ENCODE data around the gene PTPRCAP. TPM values are rescaled to one million over a fixed set of nuclear protein-coding genes. Genes with fewer than 3 reads are reported as not detected.

The PTPRCAP gene
- total RNA-seq, 1 donor from 2014 or later = 2.3 TPM

DNA sequence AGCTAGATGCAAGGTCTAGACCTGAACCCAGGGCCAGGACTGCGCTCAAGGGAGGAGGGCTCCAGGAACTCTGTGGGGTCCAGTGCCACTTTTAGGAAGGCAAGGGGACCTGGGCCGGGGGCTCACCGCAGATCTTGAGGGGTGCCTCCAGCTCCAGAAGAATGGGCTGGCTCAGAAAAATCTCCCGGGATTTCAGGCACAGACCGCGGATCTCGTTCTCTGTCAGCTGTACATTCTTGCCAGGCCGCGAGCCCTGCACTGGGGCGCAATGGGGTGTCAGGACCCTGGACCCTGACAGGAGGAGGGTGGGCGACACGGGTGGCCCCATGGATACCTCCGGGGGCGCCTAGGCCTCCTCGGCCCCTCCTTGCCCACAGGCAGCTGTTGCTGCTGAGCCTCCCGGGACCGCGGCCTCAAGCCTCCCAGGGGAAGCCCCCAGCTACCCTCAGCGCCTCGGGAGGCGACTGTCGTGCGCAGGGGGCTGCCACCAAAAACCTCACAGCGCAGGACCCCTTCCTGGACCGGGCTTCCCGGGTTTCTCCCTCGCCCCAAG is 36.5 kb downstream of the PTPRCAP start:
- Mint-ChIP-seq H3K9me3 (ENCODE audit: low read depth) (no peaks in the 10 kb centered on the region), H3K27ac (no peak overlapping the region), H3K4me3 (ENCODE audit: low read depth) (peak overlapping the region; percentile 76), H3K36me3 (ENCODE audit: insufficient read depth) (peaks cover 5% of the 10 kb centered on the region), H3K27me3 (no peaks in the 10 kb centered on the region), H3K4me1 (ENCODE audit: low read depth) (peaks cover 6% of the 10 kb centered on the region)
- no peak for DNase-seq (ENCODE audit: low spot score, unreplicated experiment)
- TF ChIP-seq, protein P1, sequence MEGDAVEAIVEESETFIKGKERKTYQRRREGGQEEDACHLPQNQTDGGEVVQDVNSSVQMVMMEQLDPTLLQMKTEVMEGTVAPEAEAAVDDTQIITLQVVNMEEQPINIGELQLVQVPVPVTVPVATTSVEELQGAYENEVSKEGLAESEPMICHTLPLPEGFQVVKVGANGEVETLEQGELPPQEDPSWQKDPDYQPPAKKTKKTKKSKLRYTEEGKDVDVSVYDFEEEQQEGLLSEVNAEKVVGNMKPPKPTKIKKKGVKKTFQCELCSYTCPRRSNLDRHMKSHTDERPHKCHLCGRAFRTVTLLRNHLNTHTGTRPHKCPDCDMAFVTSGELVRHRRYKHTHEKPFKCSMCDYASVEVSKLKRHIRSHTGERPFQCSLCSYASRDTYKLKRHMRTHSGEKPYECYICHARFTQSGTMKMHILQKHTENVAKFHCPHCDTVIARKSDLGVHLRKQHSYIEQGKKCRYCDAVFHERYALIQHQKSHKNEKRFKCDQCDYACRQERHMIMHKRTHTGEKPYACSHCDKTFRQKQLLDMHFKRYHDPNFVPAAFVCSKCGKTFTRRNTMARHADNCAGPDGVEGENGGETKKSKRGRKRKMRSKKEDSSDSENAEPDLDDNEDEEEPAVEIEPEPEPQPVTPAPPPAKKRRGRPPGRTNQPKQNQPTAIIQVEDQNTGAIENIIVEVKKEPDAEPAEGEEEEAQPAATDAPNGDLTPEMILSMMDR (IDR thresholded peaks at IDR 0.05; ENCODE audit: unreplicated experiment) = no peak

DNA sequence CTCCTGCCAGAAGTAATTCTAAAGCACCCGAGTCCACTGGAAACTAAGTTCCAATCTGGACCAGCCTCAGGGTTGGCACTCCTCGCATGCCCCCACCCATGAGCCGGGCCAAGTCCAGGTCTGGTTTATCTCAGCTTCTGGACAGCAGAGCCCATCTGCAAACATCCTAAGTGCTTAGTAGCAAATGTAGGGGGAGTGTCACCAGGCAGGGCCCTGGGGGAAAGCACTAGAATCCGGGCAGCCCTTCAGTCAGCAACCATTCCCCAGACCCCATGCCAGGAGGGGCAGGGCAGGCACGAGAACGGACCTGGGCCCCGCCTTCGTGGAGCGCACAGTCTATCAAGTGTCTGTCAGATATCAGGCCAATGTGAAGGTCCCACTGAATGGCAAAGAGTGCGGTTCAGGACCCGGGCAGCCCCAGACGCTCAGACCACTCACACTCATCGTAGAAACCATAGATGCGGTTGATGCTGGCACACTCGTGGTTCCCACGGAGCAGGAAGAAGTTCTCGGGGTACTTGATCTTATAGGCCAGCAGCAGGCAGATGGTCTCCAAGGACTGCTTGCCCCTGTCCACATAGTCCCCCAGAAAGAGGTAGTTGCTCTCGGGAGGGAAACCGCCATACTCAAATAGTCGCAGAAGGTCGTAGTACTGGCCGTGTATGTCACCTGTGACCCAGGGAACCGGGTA is 37.1 kb downstream of the PTPRCAP start:
- Mint-ChIP-seq H3K9me3 (ENCODE audit: low read depth) (no peaks in the 10 kb centered on the region), H3K27me3 (no peaks in the 10 kb centered on the region), H3K36me3 (ENCODE audit: insufficient read depth) (peaks cover 5% of the 10 kb centered on the region), H3K27ac (peak overlapping the region; percentile 33), H3K4me1 (ENCODE audit: low read depth) (peaks cover 6% of the 10 kb centered on the region), H3K4me3 (ENCODE audit: low read depth) (peak overlapping the region; percentile 76)
- DNase-seq (ENCODE audit: low spot score, unreplicated experiment) = no peak
- TF ChIP-seq, protein P1 (IDR thresholded peaks at IDR 0.05; ENCODE audit: unreplicated experiment) = no peak

DNA sequence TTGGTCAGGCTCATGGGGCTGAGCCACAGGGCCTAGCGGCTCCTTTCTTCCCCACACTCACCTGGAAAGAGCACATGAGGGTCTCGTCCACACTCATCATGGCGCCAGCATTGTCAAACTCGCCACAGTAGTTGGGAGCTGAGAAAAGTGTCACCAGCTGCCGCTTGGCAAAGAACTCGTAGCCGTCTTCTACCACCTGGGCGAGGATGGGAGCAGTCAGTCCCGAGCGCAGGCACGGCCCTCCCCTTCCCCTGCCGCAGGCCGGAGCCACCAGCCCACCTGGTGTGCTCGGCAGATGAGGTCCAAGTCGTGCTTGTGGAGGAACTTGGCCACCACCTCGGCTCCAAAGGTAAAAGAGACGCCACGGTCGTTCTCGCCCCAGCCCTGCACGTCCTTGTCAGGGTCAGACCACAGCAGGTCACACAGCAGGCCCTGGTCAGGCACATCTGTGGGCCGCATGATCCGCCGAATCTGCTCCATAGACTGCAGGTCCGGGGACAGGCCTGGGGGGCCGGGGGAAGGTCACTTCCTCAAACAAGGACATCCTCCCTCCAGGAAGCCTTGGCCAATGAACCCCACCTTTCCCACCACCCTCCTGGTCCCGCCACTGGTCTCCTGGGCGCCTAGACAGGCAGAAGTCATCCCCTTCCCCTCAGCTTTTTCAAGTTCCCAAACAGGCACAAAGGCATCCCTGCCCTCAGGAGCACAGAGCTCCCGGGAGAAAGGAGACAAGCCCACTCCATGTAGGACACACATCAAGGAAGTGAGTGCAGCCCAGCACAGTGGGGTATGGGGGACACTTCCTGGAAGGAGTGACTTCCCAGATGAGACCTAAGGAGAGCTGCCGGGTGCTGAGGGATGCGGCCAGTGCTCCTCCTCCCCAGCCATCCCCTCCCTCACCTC is 38.6 kb downstream of the PTPRCAP start:
- no peak overlapping the region for H3K27ac Mint-ChIP-seq
- peak overlapping the region; percentile 26 for H3K4me3 Mint-ChIP-seq (ENCODE audit: low read depth)
- TF ChIP-seq, protein P1 (IDR thresholded peaks at IDR 0.05; ENCODE audit: unreplicated experiment) = no peak
- peaks cover 5% of the 10 kb centered on the region for H3K36me3 Mint-ChIP-seq (ENCODE audit: insufficient read depth)
- peaks cover 6% of the 10 kb centered on the region for H3K4me1 Mint-ChIP-seq (ENCODE audit: low read depth)
- no peaks in the 10 kb centered on the region for H3K9me3 Mint-ChIP-seq (ENCODE audit: low read depth)
- no peak for DNase-seq (ENCODE audit: low spot score, unreplicated experiment)
- no peaks in the 10 kb centered on the region for H3K27me3 Mint-ChIP-seq

DNA sequence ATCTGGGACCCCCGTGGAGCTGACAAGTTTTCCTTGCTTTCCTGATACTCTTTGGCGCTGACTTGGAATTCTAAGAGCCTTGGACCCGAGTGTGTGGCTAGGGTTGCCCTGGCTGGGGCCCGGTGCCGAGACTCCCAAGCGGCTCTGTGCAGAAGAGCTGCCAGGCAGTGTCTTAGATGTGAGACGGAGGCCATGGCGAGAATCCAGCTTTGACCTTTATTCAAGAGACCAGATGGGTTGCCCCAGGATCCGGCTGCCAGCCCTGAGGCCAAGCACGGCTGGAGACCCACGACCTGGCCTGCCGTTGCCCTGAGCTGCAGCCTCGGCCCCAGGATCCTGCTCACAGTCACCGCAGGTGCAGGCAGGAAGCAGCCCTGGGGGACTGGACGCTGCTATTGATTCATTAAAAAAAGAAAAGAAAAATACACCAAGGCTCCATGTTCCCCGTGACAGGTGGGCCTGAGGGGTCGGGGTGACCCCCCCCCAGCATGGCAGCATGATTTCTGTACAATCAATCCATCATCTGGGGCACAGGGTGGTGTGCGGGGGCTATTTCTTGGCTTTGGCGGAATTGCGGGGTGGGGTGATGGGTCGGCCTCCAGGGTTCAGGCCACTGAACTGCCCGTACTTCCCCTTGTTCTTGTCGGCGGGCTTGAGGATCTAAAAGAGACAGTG is 39.4 kb downstream of the PTPRCAP start:
- Mint-ChIP-seq H3K4me1 (ENCODE audit: low read depth) (peaks cover 6% of the 10 kb centered on the region), H3K27ac (no peak overlapping the region), H3K36me3 (ENCODE audit: insufficient read depth) (peaks cover 7% of the 10 kb centered on the region), H3K27me3 (no peaks in the 10 kb centered on the region), H3K9me3 (ENCODE audit: low read depth) (no peaks in the 10 kb centered on the region), H3K4me3 (ENCODE audit: low read depth) (no peak overlapping the region)
- DNase-seq (ENCODE audit: low spot score, unreplicated experiment) = no peak
- TF ChIP-seq, protein P1 (IDR thresholded peaks at IDR 0.05; ENCODE audit: unreplicated experiment) = no peak

DNA sequence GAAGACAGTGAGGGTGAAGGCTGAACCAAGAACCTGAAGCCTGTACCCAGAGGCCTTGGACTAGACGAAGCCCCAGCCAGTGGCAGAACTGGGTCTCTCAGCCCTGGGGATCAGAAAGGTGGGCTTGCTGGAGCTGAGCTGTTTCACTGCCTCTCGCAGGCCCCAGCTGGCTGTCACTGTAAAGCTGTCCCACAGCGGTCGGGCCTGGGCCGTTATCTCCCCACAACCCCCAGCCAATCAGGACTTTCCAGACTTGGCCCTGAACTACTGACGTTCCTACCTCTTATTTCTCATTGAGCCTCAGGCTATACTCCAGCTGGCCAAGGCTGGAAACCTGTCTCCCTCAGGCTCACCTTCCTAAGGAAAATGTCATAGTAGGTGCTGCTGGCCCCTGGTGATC is 39.9 kb downstream of the PTPRCAP start:
- DNase-seq (ENCODE audit: low spot score, unreplicated experiment) = no peak
- Mint-ChIP-seq H3K27ac (no peak overlapping the region), H3K27me3 (no peaks in the 10 kb centered on the region), H3K4me1 (ENCODE audit: low read depth) (peaks cover 8% of the 10 kb centered on the region), H3K36me3 (ENCODE audit: insufficient read depth) (peaks cover 7% of the 10 kb centered on the region), H3K9me3 (ENCODE audit: low read depth) (no peaks in the 10 kb centered on the region), H3K4me3 (ENCODE audit: low read depth) (no peak overlapping the region)
- TF ChIP-seq, protein P1 (IDR thresholded peaks at IDR 0.05; ENCODE audit: unreplicated experiment) = no peak

Data from progenitor cell of endocrine pancreas (in vitro differentiated cells).